HG02973 (cell line): ENCODE measurements around the gene POLK.
"Not testable (repeated sequence)": the region's sequence is repeated elsewhere in the genome, so short reads cannot be mapped to it uniquely, and the experiment has no call there.

Source experiments
- ATAC-seq: cut with Tn5 transposase; IDR thresholded peaks from one replicate; pipeline ENCODE4 v1.9.1; 2021; ENCODE audit warnings: moderate library complexity; ENCODE audit not compliant: unreplicated experiment

Gene POLK

DNA sequence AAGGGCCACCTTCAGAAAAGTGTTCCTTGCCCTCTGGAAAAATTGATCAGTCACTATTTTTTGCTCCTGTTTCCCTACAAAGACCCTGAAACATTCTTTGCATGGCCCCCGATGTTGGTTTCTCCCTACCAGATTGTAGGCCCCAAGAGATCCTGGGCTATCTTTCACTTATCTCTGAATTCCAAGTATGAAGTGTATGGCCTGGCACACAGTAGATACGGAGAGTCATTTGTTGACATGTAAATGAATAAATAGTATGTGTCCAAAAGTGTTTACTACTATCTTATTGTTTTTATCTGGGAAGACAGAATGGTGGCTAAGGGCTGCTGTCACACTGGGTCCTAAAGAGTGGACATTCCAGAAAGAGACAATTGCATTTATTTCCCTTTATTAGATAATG is 92.1 kb downstream of the POLK start:
- ATAC-seq: no peak

DNA sequence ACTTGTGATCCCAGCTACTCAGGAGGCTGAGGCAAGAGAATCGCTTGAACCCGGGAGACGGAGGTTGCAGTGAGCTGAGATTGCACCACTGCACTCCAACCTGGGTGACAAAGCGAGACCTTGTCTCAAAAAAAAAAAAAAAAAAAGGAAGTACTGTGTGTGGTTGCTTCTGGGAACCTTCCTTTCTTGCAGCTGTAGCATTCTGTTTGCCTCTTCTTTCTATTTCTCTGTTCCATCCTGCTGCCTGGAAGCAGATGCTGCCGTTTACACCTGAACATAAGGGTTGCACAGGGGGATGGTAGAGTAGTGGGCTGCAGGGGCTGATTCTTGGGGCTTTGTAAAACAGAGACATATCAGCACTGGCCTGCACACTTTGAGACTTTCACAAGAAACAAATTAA is 95.7 kb downstream of the POLK start:
- not testable (repeated sequence) for ATAC-seq

DNA sequence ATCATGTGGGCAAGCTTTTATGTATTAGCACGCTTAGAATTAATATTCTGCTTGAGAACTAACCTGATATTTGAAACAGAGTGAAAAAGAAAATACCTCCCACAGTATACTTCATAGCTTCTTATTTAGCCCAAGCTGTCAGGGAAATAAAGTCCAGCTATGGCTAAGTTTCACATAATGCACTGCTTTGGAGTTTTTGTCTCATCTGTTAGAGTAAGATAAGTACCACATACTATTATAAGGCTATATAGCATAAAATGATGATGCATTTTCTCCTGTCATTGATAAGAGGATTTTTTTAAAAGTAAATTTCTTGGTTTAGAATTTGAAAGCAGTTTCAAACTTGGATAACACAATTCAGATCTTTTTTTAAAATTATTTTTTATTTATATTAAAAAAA is 97.2 kb downstream of the POLK start:
- ATAC-seq: no peak

DNA sequence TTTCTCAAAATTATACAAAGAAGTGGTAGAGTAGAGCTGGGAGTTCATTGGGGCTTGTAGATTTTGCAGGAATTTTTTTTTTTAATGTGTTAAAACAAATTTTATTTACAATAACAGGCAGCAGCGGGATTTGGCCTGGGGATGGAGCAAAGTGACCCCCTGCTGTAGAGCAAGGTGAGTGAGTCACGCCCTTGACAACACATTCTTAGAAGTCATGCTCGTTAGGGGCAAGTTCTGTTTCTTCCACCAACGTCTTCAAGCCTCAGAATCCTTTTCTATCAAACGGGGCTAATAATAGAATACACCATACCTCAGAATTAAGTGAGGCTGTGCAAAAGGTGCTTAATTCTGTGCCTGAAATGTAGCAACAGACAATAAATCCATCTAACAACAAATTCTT is 98.5 kb downstream of the POLK start:
- no peak for ATAC-seq

DNA sequence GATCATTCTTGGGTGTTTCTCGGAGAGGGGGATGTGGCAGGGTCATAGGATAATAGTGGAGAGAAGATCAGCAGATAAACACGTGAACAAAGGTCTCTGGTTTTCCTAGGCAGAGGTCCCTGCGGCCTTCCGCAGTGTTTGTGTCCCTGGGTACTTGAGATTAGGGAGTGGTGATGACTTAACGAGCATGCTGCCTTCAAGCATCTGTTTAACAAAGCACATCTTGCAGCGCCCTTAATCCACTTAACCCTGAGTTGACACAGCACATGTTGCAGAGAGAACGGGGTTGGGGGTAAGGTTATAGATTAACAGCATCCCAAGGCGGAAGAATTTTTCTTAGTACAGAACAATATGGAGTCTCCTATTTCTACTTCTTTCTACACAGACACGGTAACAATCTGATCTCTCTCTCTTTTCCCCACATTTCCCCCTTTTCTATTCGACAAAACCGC is 99.2 kb downstream of the POLK start:
- not testable (repeated sequence) for ATAC-seq

DNA sequence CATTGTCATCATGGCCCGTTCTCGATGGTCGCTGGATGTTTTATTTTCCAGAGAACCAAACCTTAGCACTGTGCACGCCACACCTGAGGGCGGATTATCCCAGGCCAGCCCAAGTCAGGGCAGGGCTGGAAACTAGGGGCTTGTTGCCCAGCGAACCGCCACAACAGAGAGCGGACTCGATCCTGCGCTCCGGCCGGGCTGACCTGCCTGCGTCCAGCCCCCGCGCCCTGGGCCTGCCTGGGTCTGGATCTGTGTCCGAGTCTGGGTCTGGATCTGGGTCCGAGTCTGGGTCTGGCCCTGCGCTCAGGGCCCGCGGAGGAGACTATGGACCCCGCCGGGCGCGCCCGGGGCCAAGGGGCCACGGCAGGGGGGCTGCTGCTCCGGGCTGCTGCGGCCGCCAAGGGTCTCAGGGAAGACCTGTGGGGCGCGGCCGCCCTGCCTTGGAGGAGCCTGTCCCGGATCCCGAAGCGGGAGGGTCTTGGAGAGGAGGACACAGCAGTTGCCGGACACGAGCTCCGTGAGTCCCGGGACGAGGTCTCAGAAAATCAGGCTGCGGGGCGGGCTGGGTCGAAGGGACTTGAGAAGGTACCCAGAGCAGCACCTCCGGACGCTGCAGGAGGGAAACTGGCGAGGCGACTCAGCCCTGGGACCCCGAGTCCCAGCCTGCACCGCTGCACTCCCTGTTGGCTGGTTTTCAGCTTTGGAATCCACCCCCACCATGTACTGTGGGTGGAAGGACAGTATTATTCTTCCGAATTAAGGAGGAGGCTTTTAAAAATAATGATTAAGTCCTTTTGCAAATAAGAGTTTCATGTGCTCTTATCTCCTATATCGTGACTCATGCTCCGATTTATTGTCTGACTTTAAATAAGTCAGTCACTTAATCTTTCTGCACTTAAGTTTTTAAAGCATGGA is 99.9 kb downstream of the POLK start, which contains the start of gene ANKDD1B:
Gene ANKDD1B (plus strand): TSS at position 143 of the 915 bp plus-strand sequence. CDS start 182 bp downstream, at position 325.
- ATAC-seq: no peak

DNA sequence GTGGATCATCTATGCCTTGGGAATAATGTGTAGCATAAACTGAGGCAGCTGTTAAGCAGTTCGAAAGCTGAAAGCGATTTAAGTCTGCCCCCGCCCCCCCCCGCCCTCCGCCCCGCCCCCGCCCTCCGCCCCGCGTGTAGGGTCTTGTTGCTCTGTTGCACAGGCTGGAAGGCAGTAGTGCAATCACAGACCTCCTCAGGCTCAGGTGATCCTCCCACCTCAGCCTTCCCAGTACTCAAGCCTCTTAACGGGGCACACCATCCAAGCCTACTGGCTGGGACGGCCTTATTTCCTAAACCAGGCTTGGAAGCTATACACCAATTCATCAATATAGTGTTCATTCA is 100.5 kb downstream of the POLK start:
- no peak for ATAC-seq

DNA sequence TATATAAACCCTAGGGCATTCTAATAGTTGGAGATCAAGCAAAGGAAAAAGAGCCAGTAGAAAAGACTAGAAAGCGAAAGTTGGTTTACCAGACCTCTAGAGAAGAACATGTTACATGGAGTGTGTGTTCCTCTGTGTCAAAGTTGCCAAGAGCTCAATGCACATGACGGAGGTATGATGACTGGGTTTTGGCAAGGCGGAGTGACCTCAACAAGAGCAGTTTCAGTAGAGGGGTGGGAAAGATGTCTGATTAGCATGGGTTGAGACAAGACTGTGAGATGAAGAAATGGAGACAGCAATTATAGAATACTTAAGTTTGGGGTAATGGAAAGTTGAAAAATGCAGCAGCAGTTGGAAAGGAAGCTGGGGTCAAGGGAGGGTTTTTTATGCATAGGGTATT is 101.2 kb downstream of the POLK start:
- ATAC-seq: no peak

DNA sequence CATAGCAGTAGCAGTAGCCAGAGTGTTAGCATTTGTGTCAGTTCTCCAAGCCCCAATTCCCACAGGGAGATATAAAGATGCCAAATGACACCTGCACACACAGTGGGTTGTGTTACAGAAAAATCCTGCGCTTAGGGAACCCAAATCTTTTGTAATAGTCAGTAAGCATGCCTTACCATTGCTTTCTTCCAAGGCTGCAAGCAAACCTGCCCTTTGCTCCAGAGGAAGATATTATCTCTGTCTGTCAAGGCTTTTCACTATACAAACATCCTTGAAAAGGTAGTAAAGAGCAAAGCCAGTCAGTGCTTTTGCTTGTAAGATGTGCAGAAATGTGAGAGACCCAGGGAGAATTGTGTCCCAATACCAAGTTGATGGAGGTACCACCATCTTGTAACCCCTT is 102.5 kb downstream of the POLK start:
- no peak for ATAC-seq

DNA sequence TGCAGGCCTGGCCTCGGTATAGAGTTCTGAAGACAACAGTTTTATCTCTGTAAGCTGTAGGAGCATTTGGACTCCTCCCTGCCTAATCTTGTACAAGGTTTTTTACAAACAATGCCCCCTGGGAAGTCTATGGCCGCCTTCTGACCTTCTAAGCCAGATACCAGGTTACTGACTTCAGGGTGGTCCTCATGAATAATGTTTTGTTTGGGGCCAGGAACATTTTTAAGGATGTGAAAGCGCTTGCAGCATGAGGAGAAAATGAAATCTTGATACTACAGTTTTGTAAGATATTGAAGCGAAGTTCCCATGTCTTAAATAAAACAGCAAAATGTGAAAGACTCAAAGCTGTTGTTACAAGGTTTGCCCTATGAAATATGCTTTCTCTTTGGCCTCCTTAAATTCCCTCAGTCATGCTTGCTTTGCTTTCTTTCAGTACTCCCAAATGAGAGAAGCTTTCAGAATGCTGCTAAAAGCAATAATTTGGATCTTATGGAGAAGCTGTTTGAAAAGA is 104.7 kb downstream of the POLK start:
- ATAC-seq: no peak

DNA sequence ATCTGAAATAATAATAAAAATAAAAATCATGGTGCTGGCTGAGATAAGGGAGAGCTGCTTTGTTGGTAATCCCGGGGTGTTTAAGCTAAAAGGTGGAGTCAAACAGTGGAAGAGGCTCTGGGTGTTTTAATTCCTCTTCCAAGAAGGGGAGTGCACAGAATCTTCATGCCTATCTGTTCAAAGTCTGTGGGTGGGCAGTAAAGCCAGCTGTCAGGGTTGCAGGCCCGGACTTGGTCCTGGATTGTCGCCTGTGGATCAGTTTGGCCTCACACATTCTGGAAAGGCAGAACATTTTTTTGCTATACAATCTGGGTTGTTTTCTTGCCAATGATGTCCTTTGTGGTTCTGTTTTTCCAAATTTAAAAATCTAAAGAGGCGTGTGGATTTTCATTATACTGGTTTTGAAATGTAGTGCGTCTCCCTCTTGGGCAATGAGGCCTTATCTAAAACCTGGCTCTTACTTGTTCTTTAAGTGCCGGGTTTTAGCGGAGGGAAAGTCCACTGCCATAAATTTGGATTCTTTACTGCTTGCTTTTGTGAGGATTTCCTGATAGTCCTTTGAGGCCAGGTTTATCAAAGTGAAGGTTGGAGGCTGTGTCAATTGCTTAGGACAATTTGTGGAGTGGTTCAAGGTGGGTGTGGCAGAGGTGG is 105.4 kb downstream of the POLK start:
- no peak for ATAC-seq

DNA sequence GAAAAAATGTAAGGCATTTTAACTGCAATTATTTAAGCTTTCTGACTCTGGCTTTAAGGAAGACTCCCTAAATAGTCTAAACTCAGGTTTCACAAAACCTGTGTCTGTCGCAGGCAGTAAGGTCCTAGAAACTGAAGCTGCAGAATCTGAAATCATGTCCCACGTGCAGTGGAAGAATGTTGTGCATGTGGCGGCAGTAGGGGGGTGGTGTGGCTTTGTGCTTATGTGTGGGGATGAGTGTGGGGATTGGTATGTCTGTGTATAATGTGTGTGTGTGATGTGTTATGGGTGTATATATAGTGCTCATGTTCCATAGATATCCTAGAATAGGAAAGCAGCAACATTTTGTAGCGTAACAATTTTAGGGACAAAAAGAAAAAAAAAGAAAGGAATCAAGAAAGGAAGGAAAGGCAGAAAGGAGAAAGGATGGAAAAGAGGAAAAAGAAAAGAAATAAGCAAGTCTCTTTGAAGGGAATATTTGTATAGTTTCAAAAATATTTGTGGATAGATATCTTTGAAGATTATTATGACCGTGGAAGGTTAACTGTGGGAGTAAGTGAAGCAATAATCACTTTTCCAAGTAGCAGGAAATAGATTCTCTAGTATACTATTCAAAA is 106.2 kb downstream of the POLK start:
- ATAC-seq: no peak

DNA sequence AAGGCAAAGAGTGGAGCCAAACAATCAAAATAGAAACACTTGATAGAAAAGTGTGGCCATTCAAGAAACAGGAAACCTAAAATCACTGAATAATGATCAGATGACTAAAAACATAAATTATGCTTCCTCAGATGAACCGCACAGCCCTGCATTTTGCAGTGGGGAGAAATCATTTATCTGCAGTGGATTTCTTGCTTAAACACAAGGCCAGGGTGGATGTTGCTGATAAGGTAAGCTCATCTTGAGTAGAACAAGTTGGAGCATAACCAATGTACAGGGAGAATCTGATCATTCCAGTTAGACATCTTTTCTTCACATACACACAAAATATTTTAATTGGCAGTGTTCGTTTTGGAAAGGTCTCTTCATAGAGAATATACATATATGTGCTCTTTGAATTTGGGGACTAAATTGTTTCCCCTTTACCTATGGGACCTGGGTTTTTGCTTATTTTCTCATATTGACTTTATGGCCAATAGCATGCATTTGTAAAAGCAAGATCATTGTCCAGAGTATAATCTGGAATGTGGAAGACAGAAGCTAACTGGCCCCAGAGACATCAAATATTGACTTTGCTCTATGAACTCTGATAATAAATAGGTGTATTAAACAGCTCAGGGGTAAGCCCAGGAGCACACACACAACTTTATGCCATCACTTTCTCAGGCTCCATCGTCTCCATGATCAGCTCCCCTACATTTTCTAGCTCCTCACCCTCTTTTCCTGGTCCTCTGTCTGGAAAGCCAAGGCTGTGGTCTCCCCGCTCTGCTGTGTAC is 108.7 kb downstream of the POLK start:
- no peak for ATAC-seq

DNA sequence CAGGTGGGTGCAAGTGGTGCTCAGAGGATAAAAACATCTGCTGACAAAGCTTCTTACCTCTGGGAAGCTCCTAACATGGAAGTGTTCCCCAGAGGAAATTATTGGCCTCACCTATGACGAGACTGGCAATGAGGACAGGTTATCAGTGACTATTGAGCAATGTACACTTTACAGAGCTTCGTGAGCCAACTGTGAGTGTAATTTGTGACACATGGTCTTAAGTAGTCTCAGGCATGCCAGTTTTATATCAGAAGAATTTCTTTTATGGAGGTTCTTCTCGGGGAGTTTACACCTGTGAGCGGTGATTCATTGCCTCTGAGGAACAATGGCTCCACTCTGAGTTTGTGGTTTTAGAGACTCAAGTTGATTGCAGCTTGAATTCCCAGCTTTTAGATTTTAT is 110.9 kb downstream of the POLK start:
- ATAC-seq: no peak

DNA sequence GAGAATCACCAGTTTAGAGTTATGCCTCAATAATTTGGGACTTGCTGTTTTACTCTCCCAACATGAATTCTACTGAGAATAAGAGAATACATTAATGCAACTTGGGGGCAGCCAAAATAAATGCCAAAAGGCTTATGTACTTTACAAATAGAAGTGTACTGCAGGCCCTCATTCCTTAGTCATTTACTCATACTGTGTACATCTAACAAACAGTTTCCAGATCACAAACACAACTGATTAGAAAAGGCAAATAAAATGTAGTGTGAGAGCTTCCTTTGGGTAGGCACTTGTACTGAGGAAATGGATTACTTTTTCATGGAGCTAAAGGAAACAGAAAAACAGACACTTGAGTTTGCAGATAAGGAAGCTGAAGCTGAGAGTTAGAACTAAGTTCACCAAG is 112.2 kb downstream of the POLK start:
- no peak for ATAC-seq

DNA sequence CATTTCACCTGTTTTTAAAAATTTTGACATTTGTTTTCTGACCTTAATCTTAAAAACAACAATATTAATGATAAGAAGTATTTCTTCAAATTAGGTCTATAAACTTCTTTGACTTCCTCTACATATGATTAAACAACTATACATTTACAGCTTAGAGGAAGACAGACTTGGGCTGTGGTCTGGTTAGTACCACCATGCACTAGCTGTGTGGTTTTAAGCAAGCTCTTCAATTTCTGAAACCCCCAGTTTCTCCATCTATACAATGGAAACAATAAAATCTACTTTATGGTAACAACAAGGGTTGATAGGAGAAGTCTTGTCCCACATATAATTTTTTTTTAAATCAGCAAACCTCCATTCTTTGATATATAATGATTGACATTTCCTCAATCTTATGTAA is 115.3 kb downstream of the POLK start:
- ATAC-seq: no peak

DNA sequence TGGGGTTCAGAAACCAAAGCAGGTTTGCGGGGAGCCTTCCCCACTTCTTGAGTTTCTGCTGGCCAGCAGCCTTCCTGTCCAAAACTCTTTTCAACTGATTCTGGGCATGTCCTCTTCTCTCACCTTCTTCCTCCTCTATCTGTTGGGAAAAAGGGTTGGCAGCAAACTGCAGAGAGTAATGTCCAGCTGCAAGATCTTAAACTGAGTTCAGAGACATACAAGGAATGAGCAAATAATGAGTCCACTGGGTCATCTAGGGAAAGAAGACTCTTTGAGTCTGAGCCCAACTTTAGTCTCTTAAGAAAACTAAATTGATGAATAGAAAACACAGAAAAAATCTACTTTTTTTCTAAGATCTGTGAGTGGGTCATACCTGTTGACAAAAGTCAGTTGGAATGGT is 116.1 kb downstream of the POLK start:
- no peak for ATAC-seq

DNA sequence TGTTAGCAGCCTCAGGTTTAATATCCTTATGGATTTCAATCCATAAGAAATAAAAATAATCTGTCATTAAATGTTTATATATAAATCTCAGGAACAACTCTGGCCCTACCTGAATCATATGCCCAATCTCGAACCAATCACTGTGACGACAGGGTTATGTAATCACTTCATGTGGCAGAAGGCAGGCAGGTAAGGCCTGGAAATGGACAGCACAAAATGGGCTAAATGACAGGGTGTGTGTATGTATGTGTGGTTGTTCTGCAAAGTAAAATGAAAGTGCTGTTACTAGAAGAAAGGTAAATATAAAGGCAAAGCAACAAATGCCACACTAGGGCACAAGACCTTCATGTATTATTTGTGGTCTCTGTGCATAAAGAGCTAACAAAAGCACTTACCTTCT is 119.2 kb downstream of the POLK start:
- ATAC-seq: no peak

DNA sequence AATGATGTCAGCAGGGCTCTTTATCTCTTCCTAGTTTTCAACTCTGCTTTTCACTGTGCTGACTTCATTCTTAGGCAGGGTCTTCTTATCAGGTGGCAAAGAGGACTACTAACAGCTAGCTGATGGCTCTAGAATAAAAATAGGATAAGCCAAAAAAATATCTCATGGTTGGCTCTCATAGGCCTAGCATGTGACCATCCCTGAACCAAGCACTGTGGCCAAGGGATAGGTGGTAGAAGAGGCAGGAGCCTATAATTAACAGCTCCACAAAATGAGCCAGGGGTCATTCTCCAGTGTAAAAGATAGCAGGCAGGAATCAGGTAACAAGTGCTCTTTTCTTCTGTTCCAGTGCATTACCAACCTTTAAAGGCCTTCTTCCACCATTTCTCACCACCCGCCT is 120.6 kb downstream of the POLK start:
- no peak for ATAC-seq

DNA sequence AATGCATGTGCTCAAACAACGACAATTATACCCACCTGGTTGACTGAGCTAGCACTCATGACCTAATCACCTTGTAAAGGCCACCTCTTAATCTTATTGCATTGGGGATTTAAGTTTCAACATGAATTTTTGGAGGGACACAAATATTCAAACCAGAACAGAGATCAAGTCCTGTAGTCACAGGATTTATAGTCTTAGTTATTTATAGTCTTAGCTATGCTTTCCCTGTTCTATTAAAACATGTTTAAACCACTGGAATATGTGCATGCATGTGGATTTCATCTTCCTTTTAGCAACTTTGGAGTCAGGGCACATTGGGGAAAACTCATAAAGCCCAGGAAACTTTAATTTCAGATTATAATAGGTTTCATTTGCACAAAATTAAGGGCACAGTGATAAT is 126.3 kb downstream of the POLK start:
- no peak for ATAC-seq
